Activated CD4-positive, alpha-beta T cell treated with anti-CD3 and anti-CD28 coated beads, Interleukin-2, amount 50 U/mL, for 16 hours (primary cell): ENCODE results near the gene LRRN4CL.

Source experiments
- DNase-seq: peaks from one replicate; pipeline ENCODE4 v3.0.0-alpha.2; 2020

Gene LRRN4CL

GRCh38 chr11:62645946-62646824 is 43.1 kb downstream of the LRRN4CL start, which contains the start of gene GANAB:
Gene GANAB, minus strand, starts transcription at chr11:62646613. Its CDS starts 14 bp downstream, at chr11:62646599.
- DNase-seq, result peak; percentile 100

- DNase-seq, result no peak
Measured at GRCh38 chr11:62645671-62645945, 43.7 kb downstream of the LRRN4CL start.

- no peak for DNase-seq
Measured at GRCh38 chr11:62644220-62644619, 45.1 kb downstream of the LRRN4CL start.
